ENCODE results near the gene TMEM229B.
"Not testable (repeated sequence)": the region's sequence is repeated elsewhere in the genome, so short reads cannot be mapped to it uniquely, and the experiment has no call there.

Gene TMEM229B

DNA sequence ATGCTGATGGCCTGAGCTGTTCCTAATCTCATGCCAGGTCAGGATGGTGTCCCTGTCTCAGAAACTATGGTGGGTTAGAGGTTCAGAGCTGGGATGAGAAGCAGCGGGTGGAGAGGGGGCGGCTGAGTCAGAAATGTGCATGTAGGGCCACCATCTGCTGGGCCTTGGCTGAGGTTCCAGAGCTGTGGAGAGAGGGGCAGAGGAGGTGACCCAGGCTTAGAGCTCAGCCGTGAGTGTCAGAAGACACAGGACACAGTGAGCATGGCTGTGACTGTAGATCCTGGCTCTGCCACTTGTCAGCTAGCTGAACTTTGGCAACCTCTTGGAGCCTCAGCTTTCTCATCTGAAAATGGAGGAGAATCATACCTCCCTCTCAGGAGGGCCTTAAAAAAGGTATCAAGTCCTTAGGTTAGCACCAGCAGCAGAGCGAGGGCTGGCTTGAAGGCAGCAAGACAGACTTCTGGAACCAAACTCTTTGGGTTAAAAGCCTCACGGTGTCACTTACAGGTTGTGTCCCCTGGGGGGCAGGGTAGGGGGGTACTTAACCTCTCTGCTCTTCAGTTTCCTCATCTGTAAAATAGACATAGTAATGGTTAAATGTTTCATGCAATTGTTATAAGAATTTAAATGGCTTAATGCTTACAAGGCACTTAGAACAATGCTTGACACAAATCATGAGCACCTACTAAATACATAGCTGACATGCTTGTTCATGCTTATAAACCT lies 34.8 kb downstream of the TMEM229B start:
- DNase-seq (ENCODE audit: low read depth): no peak

DNA sequence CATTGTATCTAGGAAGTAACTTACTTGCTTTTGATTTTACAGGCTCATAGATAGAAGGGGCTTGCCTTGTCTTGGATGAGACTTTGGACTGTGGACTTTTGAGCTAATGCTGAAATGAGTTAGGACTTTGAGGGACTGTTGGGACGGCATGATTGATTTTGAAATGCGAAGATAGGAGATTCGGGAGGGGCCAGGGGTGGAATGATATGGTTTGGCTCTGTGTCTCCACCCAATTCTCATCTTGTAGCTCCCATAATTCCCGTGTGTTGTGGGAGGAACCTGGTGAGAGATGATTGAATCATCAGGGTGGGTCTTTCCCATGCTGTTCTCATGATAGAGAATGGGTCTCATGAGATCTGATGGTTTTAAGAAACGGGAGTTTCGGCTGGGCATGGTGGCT lies 36.9 kb downstream of the TMEM229B start:
- not testable (repeated sequence) for DNase-seq (ENCODE audit: low read depth)

GRCh38 chr14:67449096-67449495 lies 39.4 kb downstream of the TMEM229B start:
- DNase-seq (ENCODE audit: low read depth): no peak

DNA sequence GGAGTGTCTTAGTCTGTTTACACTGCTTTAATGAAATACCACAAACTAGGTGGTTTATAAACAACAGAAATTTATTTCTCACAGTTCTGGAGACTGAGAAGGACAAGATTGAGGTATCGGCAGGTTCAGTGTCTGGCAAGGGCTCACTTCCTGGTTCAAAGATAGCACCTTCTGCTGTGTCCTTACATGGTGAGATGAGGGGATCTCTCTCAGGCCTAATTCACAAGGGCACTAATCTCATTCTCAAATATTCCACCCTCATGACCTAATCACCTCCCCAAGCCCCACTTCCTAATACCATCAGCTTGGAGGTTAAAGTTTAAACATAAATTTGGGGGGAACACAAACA lies 41.5 kb downstream of the TMEM229B start:
- DNase-seq (ENCODE audit: low read depth): no peak

- DNase-seq (ENCODE audit: low read depth): no peak
Measured at GRCh38 chr14:67446371-67447032, 42.0 kb downstream of the TMEM229B start.

- DNase-seq (ENCODE audit: low read depth): no peak
Measured at GRCh38 chr14:67444395-67444794, 44.1 kb downstream of the TMEM229B start.

- no peak for DNase-seq (ENCODE audit: low read depth)
Measured at GRCh38 chr14:67442139-67442906, 46.2 kb downstream of the TMEM229B start.

DNA sequence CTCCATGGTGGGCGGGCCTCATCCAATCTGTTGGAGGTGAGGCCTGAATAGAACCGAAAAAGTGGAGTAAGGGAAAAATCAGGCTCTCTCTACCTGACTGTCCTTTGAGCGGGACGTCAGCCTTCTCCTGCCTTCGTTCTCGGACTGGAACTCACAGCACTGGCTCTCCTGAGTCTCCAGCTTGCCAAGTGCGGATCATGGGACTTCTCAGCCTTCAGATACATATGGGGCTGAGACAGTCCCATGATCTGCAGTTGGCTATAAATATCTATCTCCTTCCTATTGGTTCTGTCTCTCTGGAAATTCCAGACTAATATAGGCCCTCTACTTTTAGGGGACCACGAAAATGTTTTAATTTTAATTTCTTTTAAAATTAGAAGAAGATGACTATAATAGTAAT lies 46.8 kb downstream of the TMEM229B start:
- no peak for DNase-seq (ENCODE audit: low read depth)

DNA sequence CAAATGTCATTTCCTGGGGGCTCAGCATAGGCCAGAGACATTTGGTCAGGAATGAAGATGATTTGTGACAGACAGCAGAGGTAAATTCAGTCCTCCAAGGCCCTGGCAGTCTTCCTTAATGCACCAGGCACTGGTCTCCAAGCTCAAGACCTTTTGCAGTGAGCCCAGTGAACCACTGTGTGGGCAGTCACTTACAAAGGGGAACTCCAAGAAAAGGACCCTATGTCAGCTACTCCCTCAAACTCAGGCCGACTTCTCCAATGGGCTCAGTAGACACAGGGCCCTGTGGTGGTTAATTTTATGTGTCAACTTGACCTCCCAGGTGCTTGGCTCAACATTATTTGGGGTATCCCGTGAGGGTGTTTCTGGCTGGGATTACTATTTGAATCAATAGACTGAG lies 47.3 kb downstream of the TMEM229B start:
- no peak for DNase-seq (ENCODE audit: low read depth)

DNA sequence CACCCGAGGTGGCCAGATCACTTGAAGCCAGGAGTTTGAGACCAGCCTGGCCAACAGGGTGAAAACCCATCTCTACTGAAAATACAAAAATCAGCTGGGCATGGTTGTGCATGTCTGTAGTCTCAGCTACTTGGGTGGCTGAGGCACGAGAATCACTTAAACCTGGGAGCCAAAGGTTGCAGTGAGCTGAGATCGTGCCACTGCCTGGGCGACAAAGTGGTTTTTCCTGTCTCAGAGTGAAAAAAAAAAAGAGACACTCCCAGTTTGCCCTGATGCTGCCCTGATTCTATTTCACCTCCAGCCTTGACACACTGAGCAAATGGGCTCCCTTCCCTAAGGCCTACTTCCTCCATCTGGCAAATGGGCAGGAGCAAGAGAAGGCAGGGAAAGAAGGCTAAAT lies 48.0 kb downstream of the TMEM229B start:
- DNase-seq (ENCODE audit: low read depth): no peak

DNA sequence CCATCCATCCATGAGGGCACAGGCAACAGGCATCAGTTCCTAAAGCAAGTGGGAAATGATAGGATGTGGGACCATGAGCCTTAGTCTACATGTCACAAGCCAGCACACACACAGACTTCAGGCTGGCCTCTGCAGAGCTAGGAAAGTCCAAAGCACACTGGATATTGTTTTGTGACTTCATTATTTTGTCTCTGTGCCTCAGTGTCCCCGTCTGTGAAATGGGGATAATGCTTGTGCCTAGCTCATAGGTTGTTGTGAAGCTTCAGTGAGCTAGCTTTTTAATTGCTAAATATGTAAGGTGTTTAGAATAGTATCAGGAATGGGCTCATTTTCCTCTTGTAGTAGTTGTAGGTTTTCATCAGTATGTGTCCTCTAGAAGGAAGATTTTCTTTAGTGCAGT lies 49.6 kb downstream of the TMEM229B start:
- DNase-seq (ENCODE audit: low read depth): no peak

- no peak for DNase-seq (ENCODE audit: low read depth)
Measured at GRCh38 chr14:67436006-67436866, 52.3 kb downstream of the TMEM229B start.

GRCh38 chr14:67435603-67436002 lies 52.9 kb downstream of the TMEM229B start:
- DNase-seq (ENCODE audit: low read depth): no peak

GRCh38 chr14:67432050-67432564 lies 56.4 kb downstream of the TMEM229B start:
- no peak for DNase-seq (ENCODE audit: low read depth)

DNA sequence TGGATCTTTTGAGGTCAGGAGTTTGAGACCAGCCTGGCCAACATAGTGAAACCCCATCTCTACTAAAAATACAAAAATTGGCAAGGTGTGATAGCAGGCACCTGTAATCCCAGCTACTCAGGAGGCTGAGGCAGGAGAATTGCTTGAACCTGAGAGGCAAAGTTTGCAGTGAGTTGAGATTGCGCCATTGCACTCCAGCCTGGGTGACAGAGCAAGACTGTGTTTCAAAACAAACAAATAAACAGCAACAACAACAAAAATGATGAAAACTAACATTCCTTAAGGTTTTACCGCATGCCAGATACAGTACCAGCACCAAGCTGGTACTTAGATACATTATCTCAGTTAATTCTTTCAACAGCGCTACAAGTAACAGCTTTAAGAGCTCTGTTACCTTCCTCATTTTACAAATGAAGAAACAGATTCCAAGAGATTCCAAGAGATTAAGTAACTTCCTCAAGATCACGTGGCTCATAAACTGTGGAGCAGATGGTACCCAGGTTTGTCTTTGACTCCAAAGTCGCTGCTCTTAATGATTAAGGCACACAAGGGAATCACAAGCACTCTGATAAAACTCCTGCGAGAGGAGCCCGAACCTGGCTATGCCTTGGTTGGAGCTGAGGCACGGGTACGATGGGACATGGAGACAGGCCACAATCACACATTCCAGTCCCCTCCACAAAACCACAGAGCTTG lies 58.9 kb downstream of the TMEM229B start:
- DNase-seq (ENCODE audit: low read depth): no peak

DNA sequence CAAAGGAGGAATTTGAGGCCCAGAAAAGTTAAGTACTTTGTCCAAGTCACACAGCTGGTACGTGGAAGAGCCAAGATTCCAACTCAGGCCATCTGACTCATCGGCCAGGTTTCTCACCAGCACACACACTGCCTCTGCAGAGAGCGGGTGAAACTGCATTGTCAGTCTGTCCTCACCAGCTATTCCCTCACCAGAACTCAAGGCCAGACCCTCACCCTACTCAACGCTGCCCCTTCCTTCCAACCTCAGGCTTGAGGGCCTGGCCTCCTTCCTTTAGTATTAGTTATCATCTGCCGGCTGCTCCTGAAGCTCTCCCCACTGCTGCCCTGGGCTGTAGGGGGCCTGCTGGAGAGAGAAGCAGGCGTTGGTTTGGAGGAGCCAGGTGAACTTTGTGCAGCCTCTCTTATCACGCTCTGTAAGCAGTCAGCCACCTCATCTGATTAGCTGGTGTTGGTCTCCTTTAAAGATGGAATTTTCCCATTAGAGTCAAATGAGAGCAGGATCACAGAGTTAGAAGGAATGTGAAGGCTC lies 60.0 kb downstream of the TMEM229B start:
- DNase-seq (ENCODE audit: low read depth): no peak

- peak; percentile 60 for DNase-seq (ENCODE audit: low read depth)
Measured at GRCh38 chr14:67426983-67427606, 61.4 kb downstream of the TMEM229B start.

DNA sequence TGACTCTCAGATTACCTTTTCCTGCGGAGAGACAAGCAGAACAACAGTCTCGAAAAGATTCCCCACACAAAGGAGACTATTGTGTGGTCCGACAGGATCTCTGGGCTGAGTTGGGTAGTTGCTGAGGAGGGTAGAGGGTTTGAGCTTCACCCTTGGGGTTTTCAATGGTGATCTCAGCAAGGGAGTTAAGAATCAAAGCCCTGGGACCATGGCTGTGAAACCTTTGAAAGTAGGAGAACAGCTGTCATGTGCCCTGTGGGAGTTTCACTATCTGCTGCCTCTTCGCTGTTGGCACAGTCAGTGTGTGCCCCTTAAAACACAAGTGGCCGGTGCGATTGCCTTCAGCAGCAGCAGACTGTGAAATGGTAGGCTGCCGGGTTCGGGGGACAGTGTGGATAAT lies 62.4 kb downstream of the TMEM229B start:
- DNase-seq (ENCODE audit: low read depth): no peak

- DNase-seq (ENCODE audit: low read depth): no peak
Measured at GRCh38 chr14:67425608-67426007, 62.9 kb downstream of the TMEM229B start.

- DNase-seq (ENCODE audit: low read depth): no peak
Measured at GRCh38 chr14:67424539-67424938, 64.0 kb downstream of the TMEM229B start.

DNA sequence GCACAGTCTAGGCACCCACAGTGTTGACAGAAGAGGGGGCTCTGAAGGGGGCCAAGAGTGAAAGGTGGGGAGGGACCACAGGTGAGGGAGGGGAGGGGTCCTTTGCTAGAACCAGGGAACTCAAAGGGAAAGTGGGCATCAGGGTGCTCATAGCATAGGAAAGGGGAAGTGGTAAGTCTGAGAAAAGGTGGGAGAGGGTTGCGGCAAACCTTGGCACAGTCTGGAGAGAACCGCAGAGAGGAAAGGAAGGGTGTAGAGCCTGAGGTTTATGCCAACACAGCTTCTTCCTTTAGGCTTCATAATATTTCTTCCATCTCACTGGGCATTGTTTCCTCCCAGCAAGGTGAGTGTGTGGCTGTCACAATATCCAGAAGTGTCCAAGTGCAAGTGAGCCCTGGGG lies 65.1 kb downstream of the TMEM229B start:
- no peak for DNase-seq (ENCODE audit: low read depth)
